Endometrial microvascular endothelial cells (primary cell): Measurements from ENCODE around the gene XPNPEP2. TPM values are rescaled to one million over a fixed set of nuclear protein-coding genes. Genes with fewer than 3 reads are reported as not detected.

Experiments
- in situ Hi-C: cut with HindIII; loops from 2 replicates; pipeline ENCODE4 v1.10.0; 2017; ENCODE audit warnings: low sequenced_read_pairs, low pct_unique_long_range_greater_than_20kb; ENCODE audit errors: inconsistent ontology term
- total RNA-seq: library from RNA; depleted of rRNA; stranded (reverse); fragments of >200 nt; gene quantifications from one replicate; pipeline ENCODE4 v1.2.3, GENCODE V29; 2015; ENCODE audit errors: inconsistent ontology term

XPNPEP2 gene
- total RNA-seq, 1 donor from 2014 or later: not detected

DNA sequence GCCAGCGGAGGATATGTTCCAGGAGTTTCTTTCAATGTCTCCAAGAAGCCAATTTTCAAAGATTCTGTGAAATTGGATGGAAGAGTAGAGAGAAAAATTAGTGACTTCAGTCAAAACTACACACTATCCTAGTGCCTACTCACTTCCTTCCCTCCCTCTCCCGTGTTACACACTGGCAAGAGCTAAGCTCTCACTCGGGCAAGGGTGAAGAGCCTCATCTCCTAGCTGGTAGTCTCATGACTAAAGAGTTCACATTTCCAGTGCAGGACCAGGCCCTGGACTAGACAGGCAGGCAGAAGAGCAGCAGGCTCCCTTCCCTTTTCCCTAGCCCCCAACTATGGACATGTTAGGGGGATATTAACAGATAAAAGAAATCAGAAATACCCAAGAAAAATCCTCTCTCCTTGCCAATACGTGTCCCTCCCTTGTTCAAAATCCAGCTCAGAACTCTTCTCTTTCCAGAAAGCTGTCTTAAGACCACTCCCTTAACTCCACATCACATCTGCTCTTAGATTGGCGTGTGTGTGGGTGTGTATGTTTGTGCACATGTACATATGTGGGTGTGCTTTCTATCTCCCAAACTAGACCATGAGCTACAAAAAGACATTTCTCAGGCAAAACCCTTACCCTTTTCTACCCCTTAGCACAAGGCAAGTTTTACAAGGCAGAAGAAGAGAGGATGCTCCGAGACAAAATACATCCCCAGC is 75.0 kb downstream of the XPNPEP2 start:
- in situ Hi-C loops: no loop called here

DNA sequence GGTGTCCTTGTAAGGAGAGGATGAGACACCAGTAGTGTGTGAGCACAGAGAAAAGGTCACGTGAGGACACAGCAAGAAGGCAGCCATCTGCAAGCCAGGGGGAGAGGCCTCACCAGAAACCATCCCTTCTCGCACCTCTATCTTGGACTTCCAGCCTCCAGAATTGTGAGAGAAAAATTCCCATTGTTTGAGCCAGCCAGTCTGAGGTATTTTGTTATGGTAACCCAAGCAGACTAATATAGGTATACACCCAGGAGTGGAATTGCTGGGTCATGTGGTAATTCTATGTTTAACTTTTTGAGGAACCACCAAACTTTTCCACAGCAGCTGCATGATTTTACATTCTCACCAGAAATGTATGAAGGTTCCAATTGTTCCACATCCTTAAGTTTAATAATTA is 79.3 kb downstream of the XPNPEP2 start:
- in situ Hi-C loops: no loop called here

Other genes starting within 250 kb of the XPNPEP2 start
- gene SMARCA1, start 215.5 kb upstream of the XPNPEP2 start, total RNA-seq: 11.3 TPM
- 11.9 TPM for gene OCRL, start 198.7 kb upstream of the XPNPEP2 start, total RNA-seq
- gene APLN, start 84.0 kb upstream of the XPNPEP2 start, total RNA-seq: 348 TPM
- not detected for gene SASH3, start 41.0 kb downstream of the XPNPEP2 start, total RNA-seq
- gene ZDHHC9, start 104.9 kb downstream of the XPNPEP2 start, total RNA-seq: 34.0 TPM
- gene UTP14A, start 167.2 kb downstream of the XPNPEP2 start, total RNA-seq: 17.3 TPM
- gene BCORL1, start 243.7 kb downstream of the XPNPEP2 start, total RNA-seq: 1.9 TPM